Cerebellar nuclear complex (tissue), 1 donor: ENCODE results near the gene KYNU.
"Not testable (repeated sequence)": the region's sequence is repeated elsewhere in the genome, so short reads cannot be mapped to it uniquely, and the experiment has no call there.

ENCODE experiments used
- DNase-seq, 2 experiments: peaks; one replicate each; lab custom pipeline; 2025; lab: John Stamatoyannopoulos, UW

KYNU gene

GRCh38 chr2:143089520-143089919 is 212.1 kb downstream of the KYNU start:
- not testable (repeated sequence) for DNase-seq
